IPS-NIHi7 (cell line): ENCODE results near the gene CHST12.
"Not testable (repeated sequence)": the region's sequence is repeated elsewhere in the genome, so short reads cannot be mapped to it uniquely, and the experiment has no call there.

ENCODE experiments used
- DNase-seq: peaks from one replicate; pipeline ENCODE4 v3.0.0; 2012; ENCODE audit warnings: mixed read lengths; ENCODE audit errors: extremely low spot score

The CHST12 gene

GRCh38 chr7:2435146-2435545, 31.7 kb downstream of the CHST12 start:
- no peak for DNase-seq

- peak; percentile 8 for DNase-seq
Measured at GRCh38 chr7:2436341-2437104, 33.1 kb downstream of the CHST12 start.

GRCh38 chr7:2437136-2437535, 33.7 kb downstream of the CHST12 start:
- DNase-seq: no peak

GRCh38 chr7:2437537-2438148, 34.2 kb downstream of the CHST12 start:
- DNase-seq: peak; percentile 6

DNA sequence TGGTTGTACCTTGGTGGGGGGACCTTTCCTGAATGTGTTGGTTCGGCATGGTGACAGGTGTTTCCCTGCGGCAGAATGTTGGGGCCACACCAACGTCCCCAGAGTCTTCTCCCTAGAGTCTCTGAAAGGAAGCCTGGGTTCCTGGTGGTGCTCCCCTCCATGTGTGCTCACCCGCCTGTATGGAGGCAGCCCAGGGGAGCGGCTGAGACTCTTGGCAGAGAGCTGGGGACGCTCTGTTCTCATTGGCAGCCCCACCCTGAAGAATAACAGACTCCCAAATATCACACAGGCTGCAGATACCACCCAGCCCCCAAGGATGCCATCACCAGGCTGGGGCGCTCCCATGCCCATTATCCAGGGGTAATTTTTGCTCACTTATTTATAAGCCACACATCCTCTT, 34.8 kb downstream of the CHST12 start:
- DNase-seq: peak; percentile 5

GRCh38 chr7:2438775-2439174, 35.4 kb downstream of the CHST12 start:
- peak; percentile 16 for DNase-seq

- peak; percentile 7 for DNase-seq
Measured at GRCh38 chr7:2440608-2441245, 37.3 kb downstream of the CHST12 start.

- DNase-seq: no peak
Measured at GRCh38 chr7:2441430-2442058, 38.1 kb downstream of the CHST12 start.

- no peak for DNase-seq
Measured at GRCh38 chr7:2443491-2443890, 40.1 kb downstream of the CHST12 start.

GRCh38 chr7:2444476-2444875, 41.1 kb downstream of the CHST12 start:
- peak; percentile 25 for DNase-seq

DNA sequence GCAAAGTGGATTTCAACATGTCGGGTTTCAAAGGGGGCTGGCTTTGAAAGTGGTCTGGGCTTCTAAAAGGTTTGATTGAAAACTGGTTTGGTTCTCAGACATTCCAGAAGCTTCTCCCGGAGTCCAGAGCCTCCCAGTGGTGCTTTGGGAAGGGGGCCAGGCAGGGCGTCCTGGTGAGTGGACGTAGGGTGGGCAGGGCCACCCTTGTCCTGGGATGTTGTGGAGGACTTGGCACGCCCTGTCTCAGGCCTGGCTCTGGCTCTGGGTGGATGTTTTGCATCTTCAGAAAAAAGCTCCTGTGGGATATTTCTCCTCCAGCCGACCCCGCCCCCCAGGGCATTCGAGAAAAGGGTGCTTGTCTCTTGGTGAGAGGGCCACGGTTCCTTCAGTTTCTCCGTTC, 41.6 kb downstream of the CHST12 start:
- DNase-seq: no peak

DNA sequence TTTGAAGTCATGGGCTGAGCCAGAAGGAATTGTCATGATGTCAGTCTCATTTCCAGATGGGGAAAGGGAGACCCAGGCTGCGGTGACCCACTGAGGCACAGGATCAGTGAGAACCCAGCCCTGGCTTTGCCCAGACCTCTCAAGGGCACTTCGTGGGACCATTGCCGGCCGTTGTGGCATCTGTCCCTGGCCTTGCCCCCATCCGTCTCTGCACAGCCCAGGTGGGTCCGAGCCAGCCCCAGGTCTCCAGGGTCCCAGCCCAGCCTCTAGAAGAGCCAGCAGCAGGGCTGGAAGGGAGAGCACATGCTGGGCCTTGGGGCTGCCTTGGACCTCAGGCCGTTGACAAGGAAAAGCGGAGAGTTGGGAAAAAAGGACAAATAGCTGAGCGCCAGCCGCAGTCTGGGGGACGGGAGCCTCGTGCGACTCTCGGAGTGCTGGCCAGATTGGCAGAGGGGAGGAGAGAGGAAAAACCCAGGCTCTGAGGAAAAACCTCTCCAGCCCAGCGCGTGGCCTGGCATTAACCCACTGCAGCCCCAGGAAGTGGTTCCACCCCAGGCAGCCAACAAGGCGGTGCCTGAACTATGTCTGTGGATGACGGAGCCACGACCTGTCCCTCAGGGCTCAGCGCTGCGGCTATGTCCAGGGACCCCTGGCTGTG, 42.6 kb downstream of the CHST12 start:
- DNase-seq: no peak

DNA sequence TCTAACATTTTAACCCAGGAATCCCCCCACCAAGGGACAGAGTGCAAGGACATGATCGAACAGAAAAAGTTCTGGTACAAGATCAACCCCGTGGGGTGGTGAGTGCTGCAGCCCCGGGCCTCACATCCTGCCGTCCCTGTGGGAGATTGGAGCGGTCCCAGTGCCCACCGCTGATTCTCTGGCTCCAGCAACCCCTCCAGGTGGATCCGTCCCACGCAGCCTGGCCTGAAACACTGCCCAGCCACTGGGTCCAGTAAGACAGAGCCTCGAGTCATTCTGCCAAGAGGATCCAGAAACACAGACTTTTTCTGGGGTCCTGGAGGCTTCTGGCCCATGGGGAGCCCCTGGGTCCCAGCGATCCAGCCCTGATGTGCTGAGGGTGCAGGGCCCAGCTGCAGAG, 43.3 kb downstream of the CHST12 start:
- DNase-seq: no peak

GRCh38 chr7:2450198-2451107, 47.0 kb downstream of the CHST12 start:
- DNase-seq: peak; percentile 8

GRCh38 chr7:2451171-2452073, 48.0 kb downstream of the CHST12 start:
- peak; percentile 96 for DNase-seq

- DNase-seq: no peak
Measured at GRCh38 chr7:2452074-2452507, 48.7 kb downstream of the CHST12 start.

- no peak for DNase-seq
Measured at GRCh38 chr7:2452643-2453270, 49.3 kb downstream of the CHST12 start.

- not testable (repeated sequence) for DNase-seq
Measured at GRCh38 chr7:2453849-2454248, 50.4 kb downstream of the CHST12 start.

DNA sequence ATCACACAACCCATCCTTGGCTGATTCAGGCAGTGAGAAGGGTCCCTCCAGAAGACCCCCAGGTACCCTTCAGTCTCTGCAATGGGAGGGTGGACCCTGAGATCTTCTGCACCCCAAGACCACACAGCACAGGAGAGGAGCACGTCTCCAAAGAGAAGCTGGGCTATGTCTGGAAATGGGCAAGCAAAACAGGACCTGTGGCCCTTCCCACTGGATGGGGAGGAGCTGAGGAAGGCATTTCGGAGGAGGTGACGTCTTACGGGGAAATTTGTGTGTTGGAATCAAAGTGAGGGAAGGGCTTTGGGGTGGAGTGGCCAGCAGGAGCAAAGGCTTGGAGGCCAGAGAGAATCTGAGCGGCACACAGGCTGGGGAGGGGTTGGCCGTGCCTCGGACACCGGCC, 56.3 kb downstream of the CHST12 start:
- DNase-seq: no peak
